H1 (cell line): Measurements from ENCODE around the gene PDE2A. TPM values are rescaled to one million over a fixed set of nuclear protein-coding genes. Genes with fewer than 3 reads are reported as not detected.

ENCODE experiments used
- CTCF ChIA-PET: fragments of 300-600 bp; sonication (Branson Sonifier 250); formaldehyde crosslinking; loops from one replicate; lab custom pipeline; 2021; ENCODE audit not compliant: partially characterized antibody; lab: Charles Lee
- POLR2A ChIA-PET: fragments of 300-600 bp; sonication (Branson Sonifier 250); formaldehyde crosslinking; loops from one replicate; lab custom pipeline; 2021; ENCODE audit warnings: inconsistent platforms; ENCODE audit not compliant: partially characterized antibody; lab: Charles Lee
- DNase-seq, 2 experiments: peaks; one replicate each; pipeline versions ENCODE4 v3.0.0 to v3.0.0-alpha.2; 2010 to 2022; ENCODE audit warnings: low spot score in 2 of 2, low read depth in 1 of 2, mixed read lengths in 1 of 2
- FAIRE-seq: peaks from 2 replicates; lab custom pipeline; 2011; peaks lifted over from hg19 to GRCh38; lab: Jason Lieb, UNC
- H2AFZ ChIP-seq: 2 replicates; pipeline ENCODE4 v1.8.1; 2012; ENCODE audit warnings: low read length, inconsistent platforms
- H2AK5ac ChIP-seq: 2 replicates; pipeline ENCODE4 v1.6.1; 2013; ENCODE audit warnings: low read depth, low read length
- H2BK120ac ChIP-seq: replicated peaks from 2 replicates; pipeline ENCODE3; 2013; ENCODE audit warnings: low read depth, low read length, inconsistent platforms
- H2BK12ac ChIP-seq: 2 replicates; pipeline ENCODE4 v1.6.1; 2013; ENCODE audit warnings: low read depth, low read length
- H2BK15ac ChIP-seq: 2 replicates; pipeline ENCODE4 v1.6.1; 2013; ENCODE audit warnings: low read length
- H2BK20ac ChIP-seq: 2 replicates; pipeline ENCODE4 v1.6.1; 2013; ENCODE audit warnings: low read length
- H2BK5ac ChIP-seq: 2 replicates; pipeline ENCODE4 v1.6.1; 2013; ENCODE audit warnings: low read depth, low read length
- H3K14ac ChIP-seq: 2 replicates; pipeline ENCODE4 v1.6.1; 2013; ENCODE audit warnings: inconsistent platforms; ENCODE audit not compliant: insufficient read length
- H3K18ac ChIP-seq: 2 replicates; pipeline ENCODE4 v1.6.1; 2013; ENCODE audit warnings: low read length; ENCODE audit errors: extremely low read depth
- H3K23ac ChIP-seq: 2 replicates; pipeline ENCODE4 v1.6.1; 2013; ENCODE audit warnings: inconsistent platforms; ENCODE audit not compliant: insufficient read length
- H3K23me2 ChIP-seq: 2 replicates; pipeline ENCODE4 v1.6.1; 2013; ENCODE audit warnings: low read depth, low read length
- H3K27ac ChIP-seq: 2 replicates; pipeline ENCODE4 v1.6.1; 2011; ENCODE audit warnings: low read depth, low read length, inconsistent platforms
- H3K27me3 ChIP-seq, 4 experiments: replicated peaks in 1 of 4; 1 replicate in 1 of 4; 2 replicates in 3 of 4; pipeline versions ENCODE4 v1.6.1 to v1.8.1; 2011 to 2013; ENCODE audit warnings: low read length in 3 of 4, mild to moderate bottlenecking in 3 of 4, inconsistent platforms in 2 of 4, mixed read lengths in 2 of 4, moderate library complexity in 1 of 4; ENCODE audit not compliant: control insufficient read depth in 3 of 4, insufficient read depth in 3 of 4; ENCODE audit errors: extremely low read depth in 1 of 4
- H3K36me3 ChIP-seq, 4 experiments: 2 replicates each; pipeline versions ENCODE4 v1.6.1 to v1.8.1; 2011 to 2013; ENCODE audit warnings: mild to moderate bottlenecking in 4 of 4, low read length in 3 of 4, moderate library complexity in 2 of 4, control low read depth in 1 of 4, inconsistent platforms in 1 of 4; ENCODE audit not compliant: insufficient read depth in 4 of 4, control insufficient read depth in 2 of 4
- H3K4ac ChIP-seq: replicated peaks from 2 replicates; pipeline ENCODE3; 2013; ENCODE audit warnings: low read length, low read depth, mixed read lengths, inconsistent platforms; ENCODE audit not compliant: insufficient read length
- H3K4me1 ChIP-seq, 4 experiments: replicated peaks in 1 of 4; 1 replicate in 1 of 4; 2 replicates in 3 of 4; pipeline versions ENCODE4 v1.6.1 to v1.8.1; 2011 to 2013; ENCODE audit warnings: low read length in 3 of 4, inconsistent platforms in 2 of 4, mixed read lengths in 1 of 4; ENCODE audit not compliant: insufficient read depth in 4 of 4, control insufficient read depth in 3 of 4
- H3K4me2 ChIP-seq, 2 experiments: 2 replicates each; pipeline versions ENCODE4 v1.6.1 to v1.8.1; 2011 to 2013; ENCODE audit warnings: low read depth in 2 of 2, low read length in 2 of 2, control low read depth in 1 of 2, inconsistent platforms in 1 of 2, mild to moderate bottlenecking in 1 of 2; ENCODE audit not compliant: insufficient read depth in 1 of 2
- H3K4me3 ChIP-seq, 4 experiments: fragments of 200-600, 300-600 bp in 1 of 4; sonication (generic), shearing (Covaris generic), sonication (Bioruptor Twin) in 1 of 4; 2 replicates each; pipeline versions ENCODE4 v1.5.1 to v1.8.1; 2011 to 2016; ENCODE audit warnings: low read length in 4 of 4, low read depth in 3 of 4, control low read depth in 2 of 4, inconsistent platforms in 2 of 4, mild to moderate bottlenecking in 2 of 4, mixed read lengths in 1 of 4, moderate library complexity in 1 of 4; ENCODE audit not compliant: insufficient read depth in 2 of 4; ENCODE audit errors: extremely low read depth in 1 of 4
- H3K56ac ChIP-seq: replicated peaks from 2 replicates; pipeline ENCODE3; 2013; ENCODE audit warnings: low read depth, mild to moderate bottlenecking, mixed read lengths, low read length, inconsistent platforms; ENCODE audit not compliant: insufficient read length
- H3K79me1 ChIP-seq: 2 replicates; pipeline ENCODE4 v1.6.1; 2013; ENCODE audit warnings: low read depth, low read length, control low read depth
- H3K79me2 ChIP-seq, 2 experiments: 2 replicates each; pipeline versions ENCODE4 v1.6.1 to v1.8.1; 2012 to 2013; ENCODE audit warnings: low read length in 2 of 2, mild to moderate bottlenecking in 2 of 2, inconsistent platforms in 1 of 2; ENCODE audit not compliant: insufficient read depth in 2 of 2, control insufficient read depth in 1 of 2
- H3K9ac ChIP-seq, 4 experiments: replicated peaks in 1 of 4; 1 replicate in 1 of 4; 2 replicates in 3 of 4; pipeline versions ENCODE4 v1.6.1 to v1.8.1; 2011 to 2013; ENCODE audit warnings: low read depth in 3 of 4, low read length in 3 of 4, control low read depth in 2 of 4, mild to moderate bottlenecking in 2 of 4, moderate library complexity in 2 of 4, inconsistent platforms in 1 of 4; ENCODE audit errors: extremely low read depth in 1 of 4
- H3K9me3 ChIP-seq, 2 experiments: 2 replicates each; pipeline versions ENCODE4 v1.6.1 to v1.8.1; 2012 to 2013; ENCODE audit warnings: mild to moderate bottlenecking in 2 of 2, moderate library complexity in 2 of 2, control low read depth in 1 of 2, inconsistent platforms in 1 of 2, low read depth in 1 of 2, low read length in 1 of 2, mixed read lengths in 1 of 2; ENCODE audit not compliant: insufficient read depth in 2 of 2
- H4K20me1 ChIP-seq, 2 experiments: replicated peaks in 1 of 2; 2 replicates each; pipeline versions ENCODE3 to v1.8.1; 2011 to 2013; ENCODE audit warnings: inconsistent platforms in 2 of 2, low read length in 2 of 2, mild to moderate bottlenecking in 1 of 2; ENCODE audit not compliant: insufficient read depth in 2 of 2, control insufficient read depth in 1 of 2
- H4K5ac ChIP-seq: 2 replicates; pipeline ENCODE4 v1.6.1; 2013; ENCODE audit warnings: low read length, low read depth, mixed read lengths, inconsistent platforms; ENCODE audit not compliant: insufficient read length
- H4K8ac ChIP-seq: 2 replicates; pipeline ENCODE4 v1.8.0; 2013; ENCODE audit warnings: mild to moderate bottlenecking, moderate library complexity, low read length, inconsistent platforms; ENCODE audit not compliant: insufficient read depth; ENCODE audit errors: extremely low read depth
- H4K91ac ChIP-seq: replicated peaks from 2 replicates; pipeline ENCODE3; 2013; ENCODE audit warnings: low read length, mixed read lengths, inconsistent platforms; ENCODE audit not compliant: insufficient read length
- BCL11A ChIP-seq, 2 experiments: IDR thresholded peaks; one replicate each; pipeline ENCODE4 v1.6.1; 2011; ENCODE audit warnings: low read depth in 2 of 2, low read length in 2 of 2, mild to moderate bottlenecking in 2 of 2
- CBX5 ChIP-seq: fragments of 300-800, 300-1000 bp; sonication (generic); IDR thresholded peaks from 2 replicates; pipeline ENCODE4 v1.7.1; 2016; ENCODE audit warnings: antibody characterized with exemption, low read length, low read depth
- CBX8 ChIP-seq: fragments of 300-800, 300-1000 bp; sonication (generic); IDR thresholded peaks from 2 replicates; pipeline ENCODE4 v1.7.1; 2016; ENCODE audit warnings: low read depth, low read length, borderline replicate concordance
- CEBPB ChIP-seq: IDR thresholded peaks from 2 replicates; pipeline ENCODE4 v1.6.1; 2012; ENCODE audit warnings: low read depth, low read length
- CREB1 ChIP-seq: IDR thresholded peaks from 2 replicates; pipeline ENCODE4 v1.6.1; 2012; ENCODE audit warnings: inconsistent platforms
- JUND ChIP-seq: IDR thresholded peaks from 2 replicates; pipeline ENCODE4 v1.6.1; 2011; ENCODE audit warnings: mild to moderate bottlenecking, improper control_type of control experiment, low read length
- NRF1 ChIP-seq: IDR thresholded peaks from 2 replicates; pipeline ENCODE4 v1.6.1; 2011; ENCODE audit warnings: mild to moderate bottlenecking, low read depth, low read length, improper control_type of control experiment
- RAD21 ChIP-seq, 2 experiments: IDR thresholded peaks in 1 of 2; conservative IDR thresholded peaks in 1 of 2; 2 replicates each; pipeline ENCODE4 v1.6.1; 2011; ENCODE audit warnings: low read depth in 2 of 2, low read length in 2 of 2, improper control_type of control experiment in 1 of 2, inconsistent platforms in 1 of 2, mild to moderate bottlenecking in 1 of 2, moderate library complexity in 1 of 2
- RNF2 ChIP-seq: fragments of 200-900, 300-1000 bp; sonication (generic); IDR thresholded peaks from 2 replicates; pipeline ENCODE4 v1.7.1; 2016; ENCODE audit warnings: borderline replicate concordance, low read depth, mild to moderate bottlenecking, antibody characterized with exemption, low read length; ENCODE audit not compliant: poor library complexity, severe bottlenecking; ENCODE audit errors: missing control alignments
- TBP ChIP-seq: IDR thresholded peaks from 2 replicates; pipeline ENCODE4 v1.6.1; 2011; ENCODE audit warnings: low read depth, low read length, improper control_type of control experiment
- WGBS, 2 experiments: shearing (Covaris generic) in 1 of 2; methylation state at CpG; one replicate each; pipeline versions ENCODE4 v1.1.6 to v1.1.7; 2013 to 2015; ENCODE audit warnings: low lambda C conversion rate in 2 of 2, mixed read lengths in 2 of 2, inconsistent platforms in 1 of 2, low coverage in 1 of 2, missing lambda C conversion rate in 1 of 2; ENCODE audit not compliant: insufficient replicate concordance in 2 of 2, insufficient coverage in 1 of 2, insufficient read length in 1 of 2; ENCODE audit errors: extremely low coverage in 1 of 2, missing lambda C conversion rate in 1 of 2; 5-methylcytosine and 5-hydroxymethylcytosine counted together
- polyA plus RNA-seq, 7 experiments: library from polyadenylated mRNA; depleted of rRNA in 3 of 7; stranded (reverse) in 5 of 7; unstranded in 2 of 7; fragments of >200 nt in 5 of 7; fragments of 200-250 nt in 2 of 7; gene quantifications; 1 replicate in 5 of 7; 2 replicates in 1 of 7; 4 replicates in 1 of 7; pipeline versions ENCODE4 v1.2.1 to v1.2.3, GENCODE V29; 2011 to 2013; ENCODE audit warnings: missing spikeins in 2 of 7, mixed read lengths in 2 of 7
- total RNA-seq: library from RNA; stranded (reverse); fragmentation: NEBNext Ultra II Directional; extraction: Animal tissue kit (Norgen Biotek cat#: 25700); gene quantifications from 2 replicates; pipeline ENCODE4 v1.2.1, GENCODE V29; 2021
- TF ChIP-seq, protein P1 (sequence below): IDR thresholded peaks from 2 replicates; pipeline ENCODE4 v1.6.1; 2012; ENCODE audit warnings: inconsistent platforms
- TF ChIP-seq, protein P2 (sequence below): IDR thresholded peaks from 2 replicates; pipeline ENCODE4 v1.6.1; 2011; ENCODE audit warnings: low read depth, mild to moderate bottlenecking, low read length; ENCODE audit not compliant: insufficient read depth

The PDE2A gene
- total and polyA plus RNA-seq, 2 of the 8 experiments (the other 6 are each of a cell fraction or from before 2014, with no cell fraction given), result 3.4 to 7.1 TPM

DNA sequence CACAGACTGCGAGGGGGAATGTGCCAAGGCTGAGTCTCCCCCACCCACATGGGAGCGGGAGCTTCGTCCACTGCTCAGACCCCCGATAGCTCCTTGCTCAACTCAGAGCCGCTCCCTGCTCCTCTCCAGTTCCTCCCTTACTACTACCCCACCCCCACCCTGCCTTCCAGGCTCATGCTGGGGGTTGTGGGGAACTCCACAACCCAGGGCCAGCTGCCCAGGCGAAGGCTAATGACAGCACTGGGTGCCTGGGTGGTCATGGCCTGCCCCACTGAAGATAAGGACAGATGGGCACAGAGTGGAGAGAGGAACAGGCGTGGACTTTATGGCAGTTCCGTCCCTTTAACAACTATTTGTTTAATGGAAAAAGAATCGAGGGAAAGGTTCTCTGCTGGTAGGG is 73.7 kb downstream of the PDE2A start:
- POLR2A ChIA-PET, result interaction anchor here (0.8 to 1.0 kb wide), 2 partner anchors 32 to 47 kb away, joined by 3 read pairs; no protein-coding TSS in a partner anchor
- H2AFZ ChIP-seq, result no peak overlapping the region
- no peak overlapping the region for H4K5ac ChIP-seq
- no peak overlapping the region for H2AK5ac ChIP-seq
- H3K18ac ChIP-seq, result peak overlapping the region; percentile 24; the same call in 1 of the 2 replicates
- no peaks in the 10 kb centered on the region for H3K36me3 ChIP-seq
- H4K8ac ChIP-seq, result no peak overlapping the region
- no peak overlapping the region for H3K56ac ChIP-seq
- H3K23ac ChIP-seq, result no peak overlapping the region
- H3K27ac ChIP-seq, result no peak overlapping the region
- peaks cover 0 to 14% (median 2%) of the 10 kb centered on the region in 4 experiments; a peak in 2 of 7 replicates for H3K27me3 ChIP-seq
- no peaks in the 10 kb centered on the region for H3K79me1 ChIP-seq
- H4K91ac ChIP-seq, result no peak overlapping the region
- H3K79me2 ChIP-seq, result no peaks in the 10 kb centered on the region
- WGBS, 2 experiments, result 78% methylated on average over 7 of the region's 9 CpGs; no CpG with 5 or more reads in 1 of the 2 experiments
- 0 out of 2 replicates have a peak overlapping the region, but pooled peaks have one; percentile 90 for H2BK20ac ChIP-seq
- CTCF ChIA-PET, result interaction anchor here (0.7 to 21.9 kb wide), 15 partner anchors 8 to 577 kb away, joined by 3 to 624 read pairs (median 7); partner anchors contain the start of gene PDE2A
- no peak overlapping the region for H3K14ac ChIP-seq
- DNase-seq, result no peak
- H2BK120ac ChIP-seq, result no peak overlapping the region
- no peaks in the 10 kb centered on the region for H4K20me1 ChIP-seq
- no peak overlapping the region for H3K4ac ChIP-seq
- H2BK15ac ChIP-seq, result 0 out of 2 replicates have a peak overlapping the region, but pooled peaks have one; percentile 93
- no peak for FAIRE-seq
- no peak overlapping the region for H3K4me3 ChIP-seq
- no peak overlapping the region for H3K4me2 ChIP-seq
- no peak overlapping the region for H2BK5ac ChIP-seq
- H2BK12ac ChIP-seq, result no peak overlapping the region
- peaks cover 0 to 12% (median 6%) of the 10 kb centered on the region in 4 experiments; a peak in 6 of 7 replicates for H3K4me1 ChIP-seq
- no peaks in the 10 kb centered on the region for H3K9me3 ChIP-seq
- no peak overlapping the region for H3K9ac ChIP-seq
- H3K23me2 ChIP-seq, result no peaks in the 10 kb centered on the region; the same call in 1 of the 2 replicates
- no peak for TF ChIP-seq JUND
- TF ChIP-seq, protein P1, sequence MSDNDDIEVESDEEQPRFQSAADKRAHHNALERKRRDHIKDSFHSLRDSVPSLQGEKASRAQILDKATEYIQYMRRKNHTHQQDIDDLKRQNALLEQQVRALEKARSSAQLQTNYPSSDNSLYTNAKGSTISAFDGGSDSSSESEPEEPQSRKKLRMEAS, result no peak
- TF ChIP-seq RNF2, result no peak
- no peak for TF ChIP-seq CEBPB
- TF ChIP-seq CREB1, result no peak
- no peak for TF ChIP-seq NRF1
- TF ChIP-seq BCL11A (IDR thresholded peaks at IDR 0.05; ENCODE audit: low read depth in 2 of 2, low read length in 2 of 2), result no peak
- no peak for TF ChIP-seq RAD21 (IDR thresholded peaks at IDR 0.05 in 1 of 2, conservative IDR thresholded peaks at IDR 0.05 in 1 of 2; ENCODE audit: low read depth in 2 of 2, low read length in 2 of 2)
- no peak for TF ChIP-seq CBX5
- no peak for TF ChIP-seq CBX8
- TF ChIP-seq, protein P2, sequence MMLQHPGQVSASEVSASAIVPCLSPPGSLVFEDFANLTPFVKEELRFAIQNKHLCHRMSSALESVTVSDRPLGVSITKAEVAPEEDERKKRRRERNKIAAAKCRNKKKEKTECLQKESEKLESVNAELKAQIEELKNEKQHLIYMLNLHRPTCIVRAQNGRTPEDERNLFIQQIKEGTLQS, result no peak
- no peak for TF ChIP-seq TBP
